K562 (cell line): ENCODE data around the gene CDK5R1. TPM values are rescaled to one million over a fixed set of nuclear protein-coding genes. Genes with fewer than 3 reads are reported as not detected.
A peak's percentile ranks its signal among the peaks of the same experiment; 100 is the strongest.

Experiments
- EHMT2 ChIP-seq: fragments of 450-650 bp; IDR thresholded peaks from 2 replicates; pipeline ENCODE4 v1.6.1; 2018; ENCODE audit warnings: antibody characterized with exemption
- EWSR1 ChIP-seq: fragments of 450-650 bp; IDR thresholded peaks from 2 replicates; pipeline ENCODE4 v1.6.1; 2018; ENCODE audit warnings: borderline replicate concordance, mild to moderate bottlenecking, low read depth, moderate library complexity; ENCODE audit not compliant: partially characterized antibody
- GABPB2 ChIP-seq: fragments of 250-450 bp; sonication (Bioruptor Pico); conservative IDR thresholded peaks from 2 replicates; pipeline ENCODE4 v1.5.1; 2021; ENCODE audit warnings: mild to moderate bottlenecking
- HOXB6 ChIP-seq: fragments of 250-450 bp; sonication (Bioruptor Pico); IDR thresholded peaks from 2 replicates; pipeline ENCODE4 v1.5.1; 2022; ENCODE audit warnings: mild to moderate bottlenecking, borderline replicate concordance
- HSF4 ChIP-seq: fragments of 250-450 bp; sonication (Bioruptor Pico); IDR thresholded peaks from 2 replicates; pipeline ENCODE4 v2.1.2; 2022; ENCODE audit warnings: mild to moderate bottlenecking, moderate library complexity, borderline replicate concordance
- IRF2 ChIP-seq: sonication (generic); formaldehyde crosslinking; IDR thresholded peaks from 2 replicates; pipeline ENCODE4 v1.8.1; 2022; ENCODE audit warnings: mild to moderate bottlenecking, missing genetic modification reagents
- KAT8 ChIP-seq: fragments of 450-650 bp; IDR thresholded peaks from 2 replicates; pipeline ENCODE4 v1.6.1; 2016; ENCODE audit warnings: low read depth, mild to moderate bottlenecking
- KDM4B ChIP-seq, 2 experiments: fragments of 450-650 bp in 1 of 2; sonication (generic) in 1 of 2; IDR thresholded peaks; 2 replicates each; pipeline ENCODE4 v1.6.1; 2016 to 2017; ENCODE audit warnings: borderline replicate concordance in 2 of 2, antibody characterized with exemption in 1 of 2, low read depth in 1 of 2, mild to moderate bottlenecking in 1 of 2
- NFATC3 ChIP-seq: fragments of 450-650 bp; IDR thresholded peaks from 2 replicates; pipeline ENCODE4 v1.6.1; 2017; ENCODE audit warnings: mild to moderate bottlenecking
- ZNF274 ChIP-seq: IDR thresholded peaks from 2 replicates; pipeline ENCODE4 v1.6.1; 2011; ENCODE audit warnings: low read depth, mild to moderate bottlenecking, low read length, moderate library complexity, borderline replicate concordance
- polyA plus RNA-seq, 8 experiments: library from polyadenylated mRNA; depleted of rRNA in 4 of 8; stranded (reverse) in 5 of 8; unstranded in 3 of 8; fragments of >200 nt; fragmentation: Nextera tagmentation in 2 of 8; fragmentation: Illumina TruSeq in 1 of 8; extraction: Ambion mirVana in 2 of 8; extraction: Trizol in 1 of 8; gene quantifications; 2 replicates each; pipeline versions ENCODE4 v1.2.1 to v1.2.3, GENCODE V29; 2011 to 2014; ENCODE audit warnings: inconsistent platforms in 1 of 8, missing spikeins in 1 of 8
- total RNA-seq, 7 experiments: library from RNA; depleted of rRNA in 6 of 7; stranded (reverse); fragments of >200 nt in 6 of 7; fragmentation: Illumina TruSeq in 2 of 7; extraction: Trizol in 2 of 7; gene quantifications; 2 replicates each; pipeline versions ENCODE4 v1.2.1 to v1.2.3, GENCODE V29; 2011 to 2021; ENCODE audit warnings: low replicate concordance in 1 of 7
- TF ChIP-seq, protein P1 (sequence below): fragments of 450-650 bp; IDR thresholded peaks from 2 replicates; pipeline ENCODE4 v1.6.1; 2016; ENCODE audit warnings: low read depth
- TF ChIP-seq, protein P2 (sequence below), 2 experiments: fragments of 450-650 bp in 1 of 2; IDR thresholded peaks; 2 replicates each; pipeline ENCODE4 v1.6.1; 2011 to 2017; ENCODE audit warnings: low read depth in 2 of 2, antibody characterized with exemption in 1 of 2, borderline replicate concordance in 1 of 2, low read length in 1 of 2, mild to moderate bottlenecking in 1 of 2, mixed read lengths in 1 of 2; ENCODE audit not compliant: control insufficient read depth in 1 of 2
- TF ChIP-seq, protein P3 (sequence below): sonication (generic); formaldehyde crosslinking; IDR thresholded peaks from 2 replicates; pipeline ENCODE4 v1.8.1; 2022; ENCODE audit warnings: missing genetic modification reagents

CDK5R1 gene
- total and polyA plus RNA-seq, 9 of the 15 experiments (the other 6 are each of a cell fraction or from before 2014, with no cell fraction given), result 0.10 to 4.8 (median 2.3) TPM

DNA sequence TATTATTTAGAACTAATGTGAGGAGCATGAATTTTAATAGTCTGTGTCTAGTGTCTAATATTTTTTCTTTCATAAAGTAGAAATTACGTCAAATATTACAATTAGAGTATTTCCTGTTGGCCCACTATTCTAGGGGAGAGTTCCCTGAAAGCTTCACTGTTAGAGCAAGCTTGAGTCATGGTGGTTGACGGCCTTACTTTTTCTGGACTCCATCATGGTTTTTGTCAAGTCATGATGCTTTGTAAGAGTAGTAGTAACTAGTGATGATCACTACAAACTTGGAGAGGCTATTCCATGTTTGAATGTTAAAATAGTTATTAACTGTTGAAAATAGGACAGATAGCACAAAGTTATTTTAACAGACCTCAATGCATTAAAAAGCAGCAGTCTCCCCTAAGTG lies 40.8 kb upstream of the CDK5R1 start (continued):
- TF ChIP-seq HSF4 (CRISPR knock-in tag), result no peak
- TF ChIP-seq HOXB6, result no peak
- TF ChIP-seq NFATC3, result no peak
- TF ChIP-seq KAT8, result no peak
- TF ChIP-seq EWSR1, result no peak
- no peak for TF ChIP-seq ZNF274
- TF ChIP-seq KDM4B (IDR thresholded peaks at IDR 0.05; ENCODE audit: borderline replicate concordance in 2 of 2, low read depth in 1 of 2), result no peak
- TF ChIP-seq, protein P1, sequence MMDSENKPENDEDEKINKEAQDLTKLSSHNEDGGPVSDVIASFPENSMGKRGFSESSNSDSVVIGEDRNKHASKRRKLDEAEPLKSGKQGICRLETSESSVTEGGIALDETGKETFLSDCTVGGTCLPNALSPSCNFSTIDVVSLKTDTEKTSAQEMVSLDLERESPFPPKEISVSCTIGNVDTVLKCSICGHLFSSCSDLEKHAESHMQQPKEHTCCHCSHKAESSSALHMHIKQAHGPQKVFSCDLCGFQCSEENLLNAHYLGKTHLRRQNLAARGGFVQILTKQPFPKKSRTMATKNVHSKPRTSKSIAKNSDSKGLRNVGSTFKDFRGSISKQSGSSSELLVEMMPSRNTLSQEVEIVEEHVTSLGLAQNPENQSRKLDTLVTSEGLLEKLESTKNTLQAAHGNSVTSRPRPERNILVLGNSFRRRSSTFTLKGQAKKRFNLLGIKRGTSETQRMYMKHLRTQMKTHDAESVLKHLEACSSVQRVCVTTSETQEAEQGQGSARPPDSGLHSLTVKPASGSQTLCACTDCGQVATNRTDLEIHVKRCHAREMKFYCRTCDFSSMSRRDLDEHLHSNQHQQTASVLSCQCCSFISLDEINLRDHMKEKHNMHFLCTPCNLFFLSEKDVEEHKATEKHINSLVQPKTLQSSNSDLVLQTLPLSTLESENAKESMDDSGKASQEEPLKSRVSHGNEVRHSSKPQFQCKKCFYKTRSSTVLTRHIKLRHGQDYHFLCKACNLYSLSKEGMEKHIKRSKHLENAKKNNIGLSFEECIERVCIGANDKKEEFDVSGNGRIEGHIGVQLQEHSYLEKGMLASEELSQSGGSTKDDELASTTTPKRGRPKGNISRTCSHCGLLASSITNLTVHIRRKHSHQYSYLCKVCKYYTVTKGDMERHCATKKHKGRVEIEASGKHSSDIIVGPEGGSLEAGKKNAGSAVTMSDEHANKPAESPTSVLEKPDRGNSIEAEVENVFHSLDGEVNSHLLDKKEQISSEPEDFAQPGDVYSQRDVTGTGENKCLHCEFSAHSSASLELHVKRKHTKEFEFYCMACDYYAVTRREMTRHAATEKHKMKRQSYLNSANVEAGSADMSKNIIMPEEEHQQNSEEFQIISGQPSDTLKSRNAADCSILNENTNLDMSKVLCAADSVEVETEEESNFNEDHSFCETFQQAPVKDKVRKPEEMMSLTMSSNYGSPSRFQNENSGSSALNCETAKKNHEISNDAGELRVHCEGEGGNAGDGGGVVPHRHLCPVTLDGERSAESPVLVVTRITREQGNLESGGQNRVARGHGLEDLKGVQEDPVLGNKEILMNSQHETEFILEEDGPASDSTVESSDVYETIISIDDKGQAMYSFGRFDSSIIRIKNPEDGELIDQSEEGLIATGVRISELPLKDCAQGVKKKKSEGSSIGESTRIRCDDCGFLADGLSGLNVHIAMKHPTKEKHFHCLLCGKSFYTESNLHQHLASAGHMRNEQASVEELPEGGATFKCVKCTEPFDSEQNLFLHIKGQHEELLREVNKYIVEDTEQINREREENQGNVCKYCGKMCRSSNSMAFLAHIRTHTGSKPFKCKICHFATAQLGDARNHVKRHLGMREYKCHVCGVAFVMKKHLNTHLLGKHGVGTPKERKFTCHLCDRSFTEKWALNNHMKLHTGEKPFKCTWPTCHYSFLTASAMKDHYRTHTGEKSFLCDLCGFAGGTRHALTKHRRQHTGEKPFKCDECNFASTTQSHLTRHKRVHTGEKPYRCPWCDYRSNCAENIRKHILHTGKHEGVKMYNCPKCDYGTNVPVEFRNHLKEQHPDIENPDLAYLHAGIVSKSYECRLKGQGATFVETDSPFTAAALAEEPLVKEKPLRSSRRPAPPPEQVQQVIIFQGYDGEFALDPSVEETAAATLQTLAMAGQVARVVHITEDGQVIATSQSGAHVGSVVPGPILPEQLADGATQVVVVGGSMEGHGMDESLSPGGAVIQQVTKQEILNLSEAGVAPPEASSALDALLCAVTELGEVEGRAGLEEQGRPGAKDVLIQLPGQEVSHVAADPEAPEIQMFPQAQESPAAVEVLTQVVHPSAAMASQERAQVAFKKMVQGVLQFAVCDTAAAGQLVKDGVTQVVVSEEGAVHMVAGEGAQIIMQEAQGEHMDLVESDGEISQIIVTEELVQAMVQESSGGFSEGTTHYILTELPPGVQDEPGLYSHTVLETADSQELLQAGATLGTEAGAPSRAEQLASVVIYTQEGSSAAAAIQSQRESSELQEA, result no peak
- TF ChIP-seq, protein P2, sequence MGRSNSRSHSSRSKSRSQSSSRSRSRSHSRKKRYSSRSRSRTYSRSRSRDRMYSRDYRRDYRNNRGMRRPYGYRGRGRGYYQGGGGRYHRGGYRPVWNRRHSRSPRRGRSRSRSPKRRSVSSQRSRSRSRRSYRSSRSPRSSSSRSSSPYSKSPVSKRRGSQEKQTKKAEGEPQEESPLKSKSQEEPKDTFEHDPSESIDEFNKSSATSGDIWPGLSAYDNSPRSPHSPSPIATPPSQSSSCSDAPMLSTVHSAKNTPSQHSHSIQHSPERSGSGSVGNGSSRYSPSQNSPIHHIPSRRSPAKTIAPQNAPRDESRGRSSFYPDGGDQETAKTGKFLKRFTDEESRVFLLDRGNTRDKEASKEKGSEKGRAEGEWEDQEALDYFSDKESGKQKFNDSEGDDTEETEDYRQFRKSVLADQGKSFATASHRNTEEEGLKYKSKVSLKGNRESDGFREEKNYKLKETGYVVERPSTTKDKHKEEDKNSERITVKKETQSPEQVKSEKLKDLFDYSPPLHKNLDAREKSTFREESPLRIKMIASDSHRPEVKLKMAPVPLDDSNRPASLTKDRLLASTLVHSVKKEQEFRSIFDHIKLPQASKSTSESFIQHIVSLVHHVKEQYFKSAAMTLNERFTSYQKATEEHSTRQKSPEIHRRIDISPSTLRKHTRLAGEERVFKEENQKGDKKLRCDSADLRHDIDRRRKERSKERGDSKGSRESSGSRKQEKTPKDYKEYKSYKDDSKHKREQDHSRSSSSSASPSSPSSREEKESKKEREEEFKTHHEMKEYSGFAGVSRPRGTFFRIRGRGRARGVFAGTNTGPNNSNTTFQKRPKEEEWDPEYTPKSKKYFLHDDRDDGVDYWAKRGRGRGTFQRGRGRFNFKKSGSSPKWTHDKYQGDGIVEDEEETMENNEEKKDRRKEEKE (IDR thresholded peaks at IDR 0.05; ENCODE audit: borderline replicate concordance in 1 of 2, control insufficient read depth in 1 of 2, low read depth in 2 of 2, low read length in 1 of 2), result no peak
- peak; percentile 42; the same call in 1 of the 2 replicates for TF ChIP-seq EHMT2
- TF ChIP-seq, protein P3, sequence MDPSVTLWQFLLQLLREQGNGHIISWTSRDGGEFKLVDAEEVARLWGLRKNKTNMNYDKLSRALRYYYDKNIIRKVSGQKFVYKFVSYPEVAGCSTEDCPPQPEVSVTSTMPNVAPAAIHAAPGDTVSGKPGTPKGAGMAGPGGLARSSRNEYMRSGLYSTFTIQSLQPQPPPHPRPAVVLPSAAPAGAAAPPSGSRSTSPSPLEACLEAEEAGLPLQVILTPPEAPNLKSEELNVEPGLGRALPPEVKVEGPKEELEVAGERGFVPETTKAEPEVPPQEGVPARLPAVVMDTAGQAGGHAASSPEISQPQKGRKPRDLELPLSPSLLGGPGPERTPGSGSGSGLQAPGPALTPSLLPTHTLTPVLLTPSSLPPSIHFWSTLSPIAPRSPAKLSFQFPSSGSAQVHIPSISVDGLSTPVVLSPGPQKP, result no peak
- no peak for TF ChIP-seq IRF2 (CRISPR knock-in tag)
- TF ChIP-seq GABPB2 (CRISPR knock-in tag), result no peak
